Gastroesophageal sphincter (tissue), 4 donors: ENCODE results near the gene ABCC9. TPM values are rescaled to one million over a fixed set of nuclear protein-coding genes. Genes with fewer than 3 reads are reported as not detected.

Experiments
- ATAC-seq: fragments of 150-250 bp; one replicate; pipeline ENCODE4 v1.9.1; 2016; ENCODE audit warnings: mild to moderate bottlenecking, moderate library complexity
- H3K27ac ChIP-seq, 4 donors: fragments of 200-600 bp; sonication (generic) in 3 of 4; 1 replicate in 3 of 4; 2 replicates in 1 of 4; pipeline ENCODE4 v1.5.1; 2016 to 2019
- H3K27me3 ChIP-seq: fragments of 200-600 bp; sonication (generic); one replicate; pipeline ENCODE4 v1.5.1; 2019
- H3K36me3 ChIP-seq, 2 donors: fragments of 200-600 bp; sonication (generic); one replicate each; pipeline ENCODE4 v1.5.1; 2019; ENCODE audit warnings: control low read depth in 1 of 2
- H3K4me1 ChIP-seq, 3 donors: fragments of 200-600 bp; sonication (generic); 1 replicate in 2 of 3; 2 replicates in 1 of 3; pipeline ENCODE4 v1.5.1; 2016 to 2019; ENCODE audit warnings: control low read depth in 2 of 3
- H3K4me3 ChIP-seq, 2 donors: fragments of 200-600 bp; sonication (generic); one replicate each; pipeline ENCODE4 v1.5.1; 2019; ENCODE audit warnings: mild to moderate bottlenecking in 1 of 2, moderate library complexity in 1 of 2
- H3K9me3 ChIP-seq, 3 donors: fragments of 200-600 bp; sonication (generic); one replicate each; pipeline ENCODE4 v1.5.1; 2017 to 2019; ENCODE audit warnings: control low read depth in 2 of 3
- CTCF ChIP-seq, 4 experiments: fragments of 200-600 bp in 2 of 4; fragments of 450-650 bp in 2 of 4; sonication (generic) in 1 of 4; IDR thresholded peaks; one replicate each; pipeline ENCODE4 v1.5.1; 2017 to 2019; ENCODE audit warnings: antibody characterized with exemption in 4 of 4, mild to moderate bottlenecking in 2 of 4, moderate library complexity in 2 of 4
- EP300 ChIP-seq: sonication (generic); formaldehyde crosslinking; IDR thresholded peaks from one replicate; pipeline ENCODE4 v1.6.1; 2017; ENCODE audit warnings: antibody characterized with exemption, mild to moderate bottlenecking
- POLR2A ChIP-seq, 2 donors: fragments of 450-650 bp; IDR thresholded peaks; one replicate each; pipeline ENCODE4 v1.6.1; 2017; ENCODE audit warnings: antibody characterized with exemption in 2 of 2, mild to moderate bottlenecking in 2 of 2, moderate library complexity in 1 of 2
- POLR2AphosphoS5 ChIP-seq: sonication (generic); formaldehyde crosslinking; IDR thresholded peaks from one replicate; pipeline ENCODE4 v1.6.1; 2017; ENCODE audit warnings: antibody characterized with exemption
- WGBS, 2 donors: methylation state at CpG; one replicate each; pipeline ENCODE4 v1.1.5; 2018; ENCODE audit warnings: low coverage in 1 of 2; 5-methylcytosine and 5-hydroxymethylcytosine counted together
- total RNA-seq, 4 donors: library from RNA; depleted of rRNA; stranded (reverse); fragments of >200 nt; gene quantifications; one replicate each; pipeline ENCODE4 v1.1.0, GENCODE V29; 2016

The ABCC9 gene
- total RNA-seq, 4 donors from 2014 or later, result 61.8 to 105 (median 73.7) TPM

GRCh38 chr12:21775133-21775820, 165.9 kb downstream of the ABCC9 start:
- WGBS, 2 donors, result 2 to 3% methylated on average over 13 to 14 of the region's 14 CpGs
- no peaks in the 10 kb centered on the region for H3K9me3 ChIP-seq
- peak overlapping the region; percentile 93 to 94 (median 93) for H3K27ac ChIP-seq
- no peaks in the 10 kb centered on the region for H3K27me3 ChIP-seq
- TF ChIP-seq POLR2A (IDR thresholded peaks at IDR 0.05) (peak in 1 of 2 donors; percentile 21), EP300 (no peak), POLR2AphosphoS5 (peak; percentile 26), CTCF (IDR thresholded peaks at IDR 0.05) (no peak)
- peaks cover 0 to 74% (median 8%) of the 10 kb centered on the region in 3 donors for H3K4me1 ChIP-seq
- H3K4me3 ChIP-seq, result peak overlapping the region; percentile 69 to 94
- H3K36me3 ChIP-seq, result no peaks in the 10 kb centered on the region
- ATAC-seq, result no peak

- peaks cover 0 to 7% of the 10 kb centered on the region in 2 donors for H3K36me3 ChIP-seq
- peak; percentile 87 for ATAC-seq
- peak within 1 kb of the TSS; percentile 93 to 94 (median 93) for H3K27ac ChIP-seq
- 0 to 3% methylated on average over 7 to 17 of the region's 49 CpGs for WGBS, 2 donors
- H3K4me1 ChIP-seq, result peaks cover 0 to 71% (median 5%) of the 10 kb centered on the region in 3 donors
- no peaks in the 10 kb centered on the region for H3K9me3 ChIP-seq
- H3K27me3 ChIP-seq, result no peaks in the 10 kb centered on the region
- peak; percentile 34 for TF ChIP-seq POLR2A (IDR thresholded peaks at IDR 0.05)
- TF ChIP-seq EP300, result peak; percentile 15
- peak; percentile 81 for TF ChIP-seq POLR2AphosphoS5
- no peak for TF ChIP-seq CTCF (IDR thresholded peaks at IDR 0.05)
- peak within 1 kb of the TSS; percentile 69 to 94 for H3K4me3 ChIP-seq
These were observed 166.7 kb downstream of the ABCC9 start, which contains the start of gene KCNJ8 for GRCh38 chr12:21774358-21775132. KCNJ8 (minus strand) TSS chr12:21774706; CDS start chr12:21773616, 1,090 bp downstream.

- Histone ChIP-seq H3K4me3 (peak overlapping the region; percentile 69 to 94), H3K4me1 (peaks cover 0 to 63% (median 5%) of the 10 kb centered on the region in 3 donors), H3K27ac (peak overlapping the region; percentile 77 to 94 (median 93)), H3K9me3 (no peaks in the 10 kb centered on the region), H3K36me3 (peaks cover 0 to 14% of the 10 kb centered on the region in 2 donors), H3K27me3 (no peaks in the 10 kb centered on the region)
- TF ChIP-seq CTCF (IDR thresholded peaks at IDR 0.05), result no peak
- TF ChIP-seq EP300, result no peak
- TF ChIP-seq POLR2AphosphoS5, result peak; percentile 37
- ATAC-seq, result no peak
- WGBS, 2 donors, result 2 to 4% methylated on average over 10 of the region's 10 CpGs
These were observed 167.4 kb downstream of the ABCC9 start for GRCh38 chr12:21773806-21774205.

GRCh38 chr12:21773263-21773741, 167.9 kb downstream of the ABCC9 start:
- WGBS, 2 donors, result 0 to 16% methylated on average over 15 to 21 of the region's 23 CpGs
- Histone ChIP-seq H3K4me1 (peaks cover 0 to 62% (median 5%) of the 10 kb centered on the region in 3 donors), H3K27ac (peak overlapping the region; percentile 77 to 94 (median 93)), H3K36me3 (peaks cover 0 to 17% of the 10 kb centered on the region in 2 donors), H3K27me3 (no peaks in the 10 kb centered on the region), H3K4me3 (peak overlapping the region; percentile 69 to 94), H3K9me3 (no peaks in the 10 kb centered on the region)
- TF ChIP-seq CTCF (IDR thresholded peaks at IDR 0.05), result peak in 3 of 4 experiments; percentile 51 to 66 (median 54)
- TF ChIP-seq EP300, result no peak
- ATAC-seq, result no peak
